Bronchial epithelial cell (primary cell): Measurements from ENCODE around the gene PLEKHG1. TPM values are rescaled to one million over a fixed set of nuclear protein-coding genes. Genes with fewer than 3 reads are reported as not detected.

Source experiments
- DNase-seq: peaks from one replicate; pipeline ENCODE4 v3.0.0-alpha.2; 2010; ENCODE audit warnings: low read depth
- FAIRE-seq: peaks from 2 replicates; lab custom pipeline; 2011; peaks lifted over from hg19 to GRCh38; lab: Jason Lieb, UNC
- H3K27me3 ChIP-seq: 2 replicates; pipeline ENCODE4 v1.5.1; 2011; ENCODE audit warnings: low read length; ENCODE audit not compliant: control insufficient read depth, insufficient read depth
- H3K36me3 ChIP-seq: 2 replicates; pipeline ENCODE4 v1.5.1; 2011; ENCODE audit warnings: low read length; ENCODE audit not compliant: control insufficient read depth, insufficient read depth
- H3K4me3 ChIP-seq: 2 replicates; pipeline ENCODE4 v1.5.1; 2011; ENCODE audit warnings: mild to moderate bottlenecking, low read depth, low read length, control low read depth
- total RNA-seq: library from RNA; depleted of rRNA; stranded (reverse); fragments of >200 nt; gene quantifications from 2 replicates; pipeline ENCODE4 v1.2.1, GENCODE V29; 2014
- TF ChIP-seq, protein P1 (sequence below): IDR thresholded peaks from 2 replicates; pipeline ENCODE4 v1.5.1; 2011; ENCODE audit warnings: mild to moderate bottlenecking, moderate library complexity, low read length, control low read depth, inconsistent platforms; ENCODE audit not compliant: insufficient read depth, severe bottlenecking

PLEKHG1 gene
- total RNA-seq, 1 donor from 2014 or later, result 10.5 TPM

DNA sequence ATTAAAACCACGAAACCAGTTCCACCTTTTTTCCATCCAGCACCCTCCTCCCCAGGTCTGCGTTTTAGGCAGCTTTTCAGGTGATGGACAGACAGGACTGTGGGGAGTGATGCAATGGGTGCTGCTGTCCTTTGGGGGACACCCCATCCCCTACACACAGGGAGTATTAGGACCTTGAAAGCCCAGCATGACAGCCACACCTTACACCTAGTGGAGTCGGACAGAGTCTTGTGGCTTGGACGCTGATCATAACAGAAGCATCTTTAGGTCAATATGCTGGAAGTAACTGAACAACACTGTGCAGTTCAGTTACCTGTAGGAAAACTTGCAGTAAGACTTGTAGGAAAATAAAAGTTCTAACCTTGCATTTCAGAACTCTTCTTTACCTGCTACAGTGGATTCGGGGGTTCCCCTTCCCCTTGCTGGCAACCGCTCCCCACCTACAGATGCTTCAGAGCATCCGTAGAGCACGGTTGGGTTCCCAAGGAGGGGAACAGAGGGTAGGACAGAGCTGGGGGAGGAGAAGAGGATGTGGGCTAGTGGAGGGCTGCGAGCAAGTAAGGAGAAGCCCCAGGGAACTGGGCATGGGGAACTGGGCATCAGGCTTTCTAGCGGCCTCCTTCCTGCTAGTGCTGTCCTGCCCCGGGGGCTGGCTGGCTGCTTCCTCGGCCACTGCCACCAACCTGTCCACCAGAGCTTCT is 31.7 kb downstream of the PLEKHG1 start:
- Histone ChIP-seq H3K4me3 (no peak overlapping the region), H3K36me3 (no peaks in the 10 kb centered on the region), H3K27me3 (no peaks in the 10 kb centered on the region)
- DNase-seq, result no peak
- TF ChIP-seq, protein P1, sequence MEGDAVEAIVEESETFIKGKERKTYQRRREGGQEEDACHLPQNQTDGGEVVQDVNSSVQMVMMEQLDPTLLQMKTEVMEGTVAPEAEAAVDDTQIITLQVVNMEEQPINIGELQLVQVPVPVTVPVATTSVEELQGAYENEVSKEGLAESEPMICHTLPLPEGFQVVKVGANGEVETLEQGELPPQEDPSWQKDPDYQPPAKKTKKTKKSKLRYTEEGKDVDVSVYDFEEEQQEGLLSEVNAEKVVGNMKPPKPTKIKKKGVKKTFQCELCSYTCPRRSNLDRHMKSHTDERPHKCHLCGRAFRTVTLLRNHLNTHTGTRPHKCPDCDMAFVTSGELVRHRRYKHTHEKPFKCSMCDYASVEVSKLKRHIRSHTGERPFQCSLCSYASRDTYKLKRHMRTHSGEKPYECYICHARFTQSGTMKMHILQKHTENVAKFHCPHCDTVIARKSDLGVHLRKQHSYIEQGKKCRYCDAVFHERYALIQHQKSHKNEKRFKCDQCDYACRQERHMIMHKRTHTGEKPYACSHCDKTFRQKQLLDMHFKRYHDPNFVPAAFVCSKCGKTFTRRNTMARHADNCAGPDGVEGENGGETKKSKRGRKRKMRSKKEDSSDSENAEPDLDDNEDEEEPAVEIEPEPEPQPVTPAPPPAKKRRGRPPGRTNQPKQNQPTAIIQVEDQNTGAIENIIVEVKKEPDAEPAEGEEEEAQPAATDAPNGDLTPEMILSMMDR, result no peak
- FAIRE-seq, result no peak

DNA sequence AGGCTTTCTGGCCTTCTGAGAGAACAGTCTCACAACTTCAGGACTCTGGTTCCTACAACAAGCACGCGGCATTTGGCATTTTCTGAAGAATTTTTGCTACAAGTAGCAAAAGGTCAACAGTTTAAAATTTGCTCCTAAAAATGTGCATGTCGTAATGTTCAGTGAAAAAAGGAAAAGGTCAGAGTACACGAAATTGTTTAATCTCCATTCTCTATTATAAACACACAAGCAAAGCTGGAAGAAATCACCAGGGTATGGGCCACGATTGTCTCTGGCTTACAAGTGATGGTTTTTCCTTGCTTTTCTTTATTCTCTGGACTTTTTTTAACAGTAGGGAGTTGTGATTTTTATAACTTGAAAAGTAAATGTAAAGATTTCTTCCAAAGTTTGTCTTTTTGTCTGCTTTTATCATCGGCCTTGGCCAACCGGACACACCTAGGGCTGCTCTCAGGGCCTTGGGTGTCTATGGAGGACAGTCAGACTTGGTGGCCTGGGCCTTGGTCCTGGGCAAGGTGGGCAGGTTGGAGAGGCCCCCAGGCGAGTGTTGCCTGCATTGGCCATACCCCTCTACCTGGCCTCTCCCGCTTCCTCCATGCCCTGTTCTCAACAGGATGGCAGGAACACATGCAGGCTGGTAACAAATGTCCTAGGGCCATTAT is 32.4 kb downstream of the PLEKHG1 start:
- Histone ChIP-seq H3K36me3 (no peaks in the 10 kb centered on the region), H3K4me3 (no peak overlapping the region), H3K27me3 (no peaks in the 10 kb centered on the region)
- DNase-seq (no peak), FAIRE-seq (no peak)
- TF ChIP-seq, protein P1, result no peak

DNA sequence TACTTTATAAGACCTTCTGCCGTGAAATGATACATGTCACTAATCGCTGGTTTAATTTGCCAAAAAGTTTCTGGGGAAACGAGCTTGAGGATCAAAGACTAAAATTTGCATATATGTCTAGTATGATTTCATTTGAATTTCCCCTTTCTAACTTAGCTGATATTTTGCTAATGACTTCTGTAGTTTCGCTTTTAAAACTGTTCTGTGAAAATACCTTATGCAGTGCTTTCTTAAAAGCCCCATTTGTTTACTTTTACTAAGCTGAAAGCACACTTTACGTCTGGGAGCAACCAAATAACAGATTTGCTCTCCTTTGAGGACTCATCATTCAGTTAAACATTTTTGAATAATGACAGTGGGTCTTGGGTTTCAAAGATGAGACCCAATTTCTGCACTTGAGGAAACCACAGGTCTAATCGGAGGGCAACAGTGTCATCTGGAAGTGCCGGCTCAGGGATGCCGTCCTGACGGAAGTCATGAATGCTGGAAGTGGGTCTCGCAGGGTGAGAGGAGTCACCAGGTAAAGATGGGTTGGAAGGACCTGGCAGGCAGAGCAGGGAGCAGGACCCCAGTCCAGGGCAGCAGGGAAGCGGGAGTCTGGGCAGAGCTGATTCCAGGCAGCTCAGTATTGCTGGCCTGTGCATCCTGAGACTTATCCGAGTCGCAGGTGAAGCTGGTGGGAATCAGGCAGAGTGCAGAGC is 33.2 kb downstream of the PLEKHG1 start:
- no peak overlapping the region for H3K4me3 ChIP-seq
- FAIRE-seq (no peak), DNase-seq (no peak)
- TF ChIP-seq, protein P1, result no peak
- no peaks in the 10 kb centered on the region for H3K36me3 ChIP-seq
- H3K27me3 ChIP-seq, result no peaks in the 10 kb centered on the region

DNA sequence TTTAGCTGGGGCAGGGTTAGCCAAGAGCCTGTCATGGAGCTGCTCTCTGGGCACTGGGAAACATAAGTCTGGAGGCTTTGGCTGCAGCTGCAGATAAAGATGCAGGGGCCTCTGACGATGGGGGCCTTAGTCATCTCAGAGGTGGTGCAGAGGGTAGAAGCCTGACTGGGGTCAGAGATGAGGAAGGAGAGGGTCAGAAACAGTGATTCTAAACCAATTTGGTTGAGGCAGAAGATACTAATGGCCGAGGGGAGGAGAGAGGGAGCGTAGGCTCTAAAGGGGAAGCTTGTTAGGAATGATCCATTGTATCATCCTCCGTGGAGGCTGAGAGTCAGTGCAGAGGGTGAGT is 33.8 kb downstream of the PLEKHG1 start:
- H3K27me3 ChIP-seq, result no peaks in the 10 kb centered on the region
- DNase-seq, result no peak
- TF ChIP-seq, protein P1, result no peak
- no peaks in the 10 kb centered on the region for H3K36me3 ChIP-seq
- no peak overlapping the region for H3K4me3 ChIP-seq
- no peak for FAIRE-seq

DNA sequence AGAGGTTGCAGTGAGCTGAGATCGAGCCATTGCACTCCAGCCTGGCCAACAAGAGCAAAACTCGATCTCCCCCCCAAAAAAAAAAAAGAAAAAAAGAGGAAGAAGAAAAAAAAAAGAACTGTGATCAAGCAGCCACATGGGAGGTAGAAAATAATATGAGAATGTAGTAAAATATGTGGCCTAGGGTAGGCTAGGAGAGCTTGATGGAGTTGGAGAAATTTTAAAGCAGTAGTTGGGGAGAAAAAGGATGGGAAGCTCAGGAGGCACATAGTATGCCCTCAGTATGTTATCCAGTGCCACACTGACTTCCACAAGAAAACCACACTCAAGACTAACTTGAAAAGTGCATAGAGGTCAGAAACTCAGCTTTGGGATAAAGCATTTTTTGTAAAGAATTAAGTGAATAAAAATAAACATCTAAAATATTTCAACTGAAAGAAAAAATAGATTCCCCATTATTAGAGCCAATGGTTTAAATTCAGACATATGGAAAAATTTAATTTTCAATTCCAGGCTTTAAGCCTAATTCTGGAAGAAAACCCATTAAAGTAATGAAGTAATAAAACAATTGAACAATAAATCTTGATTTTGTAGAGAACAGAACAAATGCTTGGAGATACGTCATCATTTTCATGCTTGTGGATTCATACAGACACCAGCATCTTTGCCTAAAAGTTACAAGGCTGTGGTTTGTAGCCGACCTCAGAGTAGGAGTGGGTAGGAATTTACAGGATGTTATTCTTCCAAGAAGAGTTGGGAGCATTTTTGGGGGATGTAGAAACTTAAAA is 34.7 kb downstream of the PLEKHG1 start:
- no peaks in the 10 kb centered on the region for H3K36me3 ChIP-seq
- DNase-seq (no peak), FAIRE-seq (no peak)
- TF ChIP-seq, protein P1, result no peak
- no peak overlapping the region for H3K4me3 ChIP-seq
- no peaks in the 10 kb centered on the region for H3K27me3 ChIP-seq
